Inferior parietal cortex (tissue), 1 donor: ENCODE data around the gene TRIM33.
"Not testable (repeated sequence)": the region's sequence is repeated elsewhere in the genome, so short reads cannot be mapped to it uniquely, and the experiment has no call there.

Source experiments
- DNase-seq: peaks from one replicate; pipeline ENCODE4 v3.0.0-alpha.2; 2016; ENCODE audit errors: extremely low spot score

The TRIM33 gene

DNA sequence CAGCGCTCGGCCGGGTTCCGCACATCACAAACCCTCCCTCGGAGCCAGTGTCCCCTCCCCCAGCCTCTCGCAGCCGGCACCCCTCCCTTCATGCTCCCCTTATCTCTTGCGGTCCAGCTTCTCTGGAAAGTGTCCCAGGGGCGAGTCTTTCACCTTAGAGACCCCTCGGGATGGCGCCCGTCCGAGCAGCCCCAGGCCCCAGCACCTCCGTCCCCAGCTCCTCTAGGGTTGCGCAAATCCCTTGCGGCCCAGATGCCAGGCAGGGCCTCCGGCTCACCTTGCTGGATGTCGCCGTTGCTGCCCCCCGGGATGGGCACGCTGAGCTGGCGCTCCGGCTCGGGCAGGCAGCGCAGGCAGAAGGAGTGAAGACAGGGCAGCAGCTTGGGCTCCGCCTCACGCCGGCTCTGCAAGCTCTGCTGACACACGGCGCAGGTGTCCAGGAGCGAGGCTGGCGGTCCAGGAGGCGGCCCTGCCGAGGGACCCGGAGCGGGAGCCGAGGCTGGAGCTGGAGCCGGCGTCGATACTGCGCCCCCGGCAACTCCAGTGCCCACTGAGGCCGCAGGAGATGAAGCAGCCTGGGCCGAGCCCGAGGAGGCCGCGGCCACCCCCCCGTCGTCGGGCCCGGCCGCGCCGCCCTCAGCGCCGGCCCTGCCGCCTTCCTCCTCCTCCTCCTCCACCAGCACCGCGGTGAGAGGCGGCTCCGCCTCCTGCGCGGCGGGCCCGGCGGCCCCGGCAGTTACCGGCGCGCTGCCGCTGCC lies 550 bp downstream of the TRIM33 start:
- DNase-seq: no peak

- no peak for DNase-seq
Measured at GRCh38 chr1:114509596-114510273, 1.3 kb downstream of the TRIM33 start.

- no peak for DNase-seq
Measured at GRCh38 chr1:114508386-114508898, 2.6 kb downstream of the TRIM33 start.

DNA sequence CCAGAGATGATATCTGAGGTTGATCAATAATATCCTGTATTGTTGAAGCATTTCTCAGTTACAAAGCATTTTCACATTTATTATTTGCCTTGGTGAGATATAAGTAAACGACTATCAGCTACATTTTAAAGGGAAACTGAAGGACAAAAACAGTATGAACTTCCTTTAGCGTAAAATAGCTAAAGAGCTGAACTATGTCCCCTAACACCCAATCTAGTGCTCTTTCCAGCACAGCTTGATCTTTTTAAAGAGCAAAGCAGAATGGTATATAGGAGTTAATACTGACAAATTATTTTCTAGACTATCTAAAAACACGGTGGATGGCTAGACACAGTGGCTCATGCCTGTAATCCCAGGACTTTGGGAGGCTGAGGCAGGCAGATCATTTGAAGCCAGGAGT lies 3.5 kb downstream of the TRIM33 start:
- DNase-seq: no peak

DNA sequence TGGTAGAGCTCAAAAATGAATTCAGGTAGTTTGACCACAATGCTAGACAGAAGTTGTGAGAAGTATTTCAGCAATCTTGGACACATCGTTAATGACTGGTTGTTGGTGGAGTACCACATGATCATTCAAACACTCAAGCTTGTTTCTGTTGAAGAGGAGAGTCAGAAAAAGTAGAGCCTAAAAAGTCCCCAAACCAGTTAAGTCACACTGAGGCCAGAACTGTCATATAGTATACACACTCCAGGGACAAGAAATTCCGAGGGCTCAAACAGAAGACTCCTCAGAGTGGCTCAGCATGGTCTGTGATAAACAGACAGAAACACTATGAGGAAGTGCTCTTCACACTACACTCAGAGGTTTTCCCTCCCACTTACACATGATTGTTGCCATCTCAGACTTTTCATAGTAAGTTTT lies 5.8 kb downstream of the TRIM33 start:
- no peak for DNase-seq

GRCh38 chr1:114503916-114504422 lies 7.0 kb downstream of the TRIM33 start:
- DNase-seq: no peak

GRCh38 chr1:114502080-114502479 lies 8.9 kb downstream of the TRIM33 start:
- DNase-seq: no peak

GRCh38 chr1:114499478-114499877 lies 11.5 kb downstream of the TRIM33 start:
- no peak for DNase-seq

- no peak for DNase-seq
Measured at GRCh38 chr1:114496089-114496488, 14.9 kb downstream of the TRIM33 start.

GRCh38 chr1:114495486-114495885 lies 15.5 kb downstream of the TRIM33 start:
- no peak for DNase-seq

DNA sequence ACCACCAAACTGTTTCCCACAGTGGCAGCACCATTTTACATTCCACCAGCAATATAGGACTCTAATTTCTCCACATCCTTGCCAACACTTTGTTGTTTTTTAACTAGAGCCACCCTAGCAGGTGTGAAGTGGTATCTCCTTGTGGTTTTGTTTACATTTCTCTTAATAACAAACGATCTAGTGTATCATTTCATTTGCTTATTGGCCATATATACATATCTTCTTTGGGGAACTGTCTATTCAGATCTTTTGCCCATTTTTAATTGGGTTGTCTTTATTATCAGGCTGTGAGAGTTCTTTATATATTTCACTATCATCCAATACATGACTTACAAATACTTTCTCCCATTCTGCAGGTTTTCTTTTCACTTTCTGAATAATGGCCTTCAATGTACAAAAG lies 18.0 kb downstream of the TRIM33 start:
- no peak for DNase-seq

DNA sequence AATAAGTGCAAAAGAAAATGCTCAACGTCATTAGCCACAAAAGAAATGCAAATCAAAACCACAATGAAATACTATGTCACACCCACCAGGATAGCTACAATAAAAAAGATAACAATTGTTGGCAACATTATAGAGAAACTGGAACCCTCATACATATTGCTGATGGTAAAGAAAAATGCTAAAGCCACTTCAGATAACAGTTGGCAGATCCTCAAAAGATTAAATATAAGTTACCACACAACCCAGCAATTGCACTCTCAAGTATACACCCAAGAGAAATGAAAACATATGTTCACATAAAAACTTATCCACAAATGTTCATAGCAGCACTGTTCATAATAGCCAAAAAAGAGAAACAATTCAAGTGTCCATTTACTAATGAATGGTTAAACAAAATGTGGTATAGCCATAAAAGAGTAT lies 20.7 kb downstream of the TRIM33 start:
- DNase-seq: no peak

DNA sequence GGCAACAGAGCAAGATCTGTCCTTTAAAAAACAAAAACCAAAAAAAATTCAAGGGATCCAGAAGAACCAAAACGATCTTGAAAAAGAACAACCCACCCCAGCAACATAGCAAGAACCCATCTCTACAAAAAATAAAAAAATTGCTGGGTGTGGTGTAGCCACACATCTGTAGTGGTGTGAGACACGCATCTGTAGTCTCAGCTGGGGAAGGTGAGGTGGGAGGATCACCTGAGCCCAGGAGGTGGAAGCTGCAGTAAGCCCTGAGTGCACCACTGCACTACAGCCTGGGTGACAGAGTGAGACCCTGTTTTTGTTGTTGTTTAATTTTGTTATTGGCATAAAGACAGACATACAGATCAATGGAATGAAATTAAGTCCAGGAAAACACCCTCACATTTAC lies 22.3 kb downstream of the TRIM33 start:
- no peak for DNase-seq

GRCh38 chr1:114485286-114485685 lies 25.7 kb downstream of the TRIM33 start:
- no peak for DNase-seq

DNA sequence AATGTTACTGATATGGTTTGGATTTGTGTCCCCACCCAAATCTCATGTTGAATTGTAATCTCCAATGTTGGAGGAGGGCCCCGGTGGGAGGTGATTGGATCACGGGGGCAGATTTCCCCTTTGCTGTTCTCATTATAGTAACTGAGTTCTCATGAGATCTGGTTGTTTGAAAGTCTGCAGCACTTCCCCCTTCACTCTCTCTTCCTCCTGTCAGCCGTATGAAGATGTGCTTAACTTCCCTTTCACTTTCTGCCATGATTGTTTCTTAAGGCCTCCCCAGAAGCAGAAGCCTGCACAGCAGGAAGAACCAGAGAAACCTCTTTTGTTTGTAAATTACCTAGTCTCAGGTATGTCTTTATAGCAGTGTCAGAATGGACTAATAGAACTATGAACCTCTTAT lies 28.4 kb downstream of the TRIM33 start:
- no peak for DNase-seq

DNA sequence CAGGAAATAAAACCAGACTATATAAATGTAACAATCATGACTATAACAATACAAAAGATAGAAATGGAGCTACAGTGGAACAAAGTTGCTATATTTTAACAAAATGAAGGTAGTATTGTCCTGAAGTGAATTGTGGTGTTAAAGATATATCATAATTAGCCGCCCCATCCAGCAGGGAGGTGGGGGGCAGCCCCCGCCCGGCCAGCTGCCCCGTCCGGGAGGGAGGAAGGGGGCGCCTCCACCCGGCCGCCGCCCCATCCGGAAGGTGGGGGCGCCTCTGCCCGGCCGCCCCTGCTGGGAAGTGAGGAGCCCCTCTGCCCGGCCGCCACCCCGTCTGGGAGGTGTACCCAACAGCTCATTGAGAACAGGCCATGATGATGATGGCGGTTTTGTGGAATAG lies 31.4 kb downstream of the TRIM33 start:
- DNase-seq: not testable (repeated sequence)

- DNase-seq: no peak
Measured at GRCh38 chr1:114479134-114479533, 31.9 kb downstream of the TRIM33 start.

DNA sequence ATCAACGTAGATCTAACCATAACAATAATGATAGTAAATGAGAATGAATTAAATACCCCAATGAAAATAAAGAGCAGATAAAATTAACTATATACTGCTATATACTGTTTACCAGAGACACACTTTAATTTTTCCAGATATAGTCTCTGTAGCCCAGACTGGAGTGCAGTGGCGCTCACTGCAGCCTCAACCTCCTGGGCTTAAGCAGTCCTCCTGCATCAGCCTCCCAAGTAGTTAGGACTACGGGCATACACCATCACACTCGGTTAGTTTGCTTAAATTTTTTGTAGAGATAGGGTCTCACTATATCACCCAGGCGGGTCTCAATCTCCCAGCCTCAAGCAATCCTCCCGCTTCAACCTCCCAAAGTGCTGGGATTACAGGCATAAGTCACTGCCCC lies 37.2 kb downstream of the TRIM33 start:
- DNase-seq: no peak

DNA sequence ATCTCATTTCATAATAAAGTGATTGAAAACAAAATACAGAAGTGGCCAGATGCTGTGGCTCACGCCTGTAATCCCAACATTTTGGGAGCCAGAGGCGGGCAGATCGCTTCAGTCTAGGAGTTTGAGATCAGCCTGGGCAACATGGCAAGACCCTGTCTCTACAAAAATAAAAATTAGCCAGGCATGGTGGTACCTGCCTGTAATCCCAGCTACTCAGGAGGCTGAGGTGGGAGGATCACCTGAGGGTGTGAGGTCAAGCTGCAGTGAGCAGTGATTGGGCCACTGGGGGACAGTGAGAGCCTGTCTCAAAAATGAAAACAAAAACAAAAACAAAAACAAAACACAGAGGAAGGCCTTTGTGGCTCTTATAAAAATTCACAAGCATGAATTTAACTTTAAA lies 38.6 kb downstream of the TRIM33 start:
- DNase-seq: no peak

DNA sequence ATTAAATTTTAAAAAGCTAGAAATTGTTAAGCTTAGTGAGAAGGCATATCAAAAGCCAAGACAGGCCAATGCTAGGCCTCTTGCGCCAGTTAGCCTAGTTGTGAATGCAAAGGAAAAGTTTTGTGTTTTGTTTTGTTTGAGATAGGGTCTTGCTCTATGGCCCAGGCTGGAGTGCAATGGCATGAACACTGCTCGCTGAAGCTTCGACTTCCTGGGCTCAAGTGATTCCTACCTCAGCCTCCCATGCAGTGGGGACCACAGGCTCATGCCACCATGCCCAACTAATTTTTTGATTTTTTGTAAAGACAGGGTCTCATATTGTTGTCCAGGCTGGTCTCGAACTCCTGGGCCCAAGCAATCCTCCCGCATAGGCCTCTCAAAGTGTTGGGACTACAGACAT lies 40.3 kb downstream of the TRIM33 start:
- no peak for DNase-seq

- DNase-seq: no peak
Measured at GRCh38 chr1:114468710-114469468, 42.1 kb downstream of the TRIM33 start.

DNA sequence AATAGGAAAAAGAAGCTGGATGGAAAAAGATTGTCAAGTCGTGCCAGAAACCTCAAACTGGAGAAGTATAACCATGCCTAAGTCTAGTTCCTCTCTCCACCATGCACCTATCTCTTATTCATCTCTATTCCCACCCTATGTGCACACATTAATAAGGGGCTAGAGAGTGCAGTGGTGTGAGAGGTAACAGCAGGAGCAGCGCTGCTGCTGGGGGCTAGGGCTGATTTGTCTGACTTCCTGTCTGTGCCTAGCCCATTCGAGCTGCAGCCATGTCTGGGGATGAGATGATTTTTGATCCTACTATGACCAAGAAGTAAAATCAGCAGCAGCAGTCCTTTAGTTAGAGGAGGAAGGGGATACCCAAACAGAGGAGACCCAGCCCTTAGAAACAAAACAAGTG lies 43.0 kb downstream of the TRIM33 start:
- no peak for DNase-seq
